Caco-2 (cell line): ENCODE results near the gene MRGPRD. TPM values are rescaled to one million over a fixed set of nuclear protein-coding genes. Genes with fewer than 3 reads are reported as not detected.
"Not testable (repeated sequence)": the region's sequence is repeated elsewhere in the genome, so short reads cannot be mapped to it uniquely, and the experiment has no call there.

ENCODE experiments used
- BruUV-seq: library from RNA; stranded (reverse); fragments of 400-500 nt; replicated peaks from 2 replicates; lab custom pipeline; 2021; lab: Mats Ljungman, UMichigan
- CTCF ChIA-PET: fragments of 300-600 bp; sonication (Branson Sonifier 250); formaldehyde crosslinking; loops from one replicate; lab custom pipeline; 2022; ENCODE audit warnings: antibody characterized with exemption; lab: Charles Lee
- POLR2A ChIA-PET: fragments of 300-600 bp; sonication (Branson Sonifier 250); formaldehyde crosslinking; loops from one replicate; lab custom pipeline; 2022; ENCODE audit warnings: antibody characterized with exemption; lab: Charles Lee
- DNase-seq, 2 experiments: peaks; one replicate each; pipeline versions ENCODE4 v3.0.0 to v3.0.0-alpha.2; 2020 to 2022
- H3K27me3 ChIP-seq: replicated peaks from 2 replicates; pipeline ENCODE4 v1.6.0; 2011; ENCODE audit warnings: low read length; ENCODE audit not compliant: control insufficient read depth, insufficient read depth
- H3K36me3 ChIP-seq: 2 replicates; pipeline ENCODE4 v1.5.1; 2011; ENCODE audit warnings: low read length; ENCODE audit not compliant: control insufficient read depth, insufficient read depth
- H3K4me1 ChIP-seq: fragments of 250-450 bp; sonication (Bioruptor Pico); 2 replicates; pipeline ENCODE4 v1.5.1; 2020; ENCODE audit warnings: mild to moderate bottlenecking
- H3K4me3 ChIP-seq: 2 replicates; pipeline ENCODE4 v1.5.1; 2011; ENCODE audit warnings: low read depth, mild to moderate bottlenecking, control low read depth, low read length
- H3K9me3 ChIP-seq: fragments of 250-450 bp; sonication (Bioruptor Pico); 2 replicates; pipeline ENCODE4 v1.5.1; 2020; ENCODE audit warnings: mild to moderate bottlenecking, moderate library complexity
- H3K27ac Mint-ChIP-seq: one replicate; pipeline ENCODE4 v1.8.0; 2022; ENCODE audit warnings: mixed read lengths; ENCODE audit not compliant: unreplicated experiment
- H3K27me3 Mint-ChIP-seq: one replicate; pipeline ENCODE4 v1.8.0; 2022; ENCODE audit warnings: mixed read lengths; ENCODE audit not compliant: insufficient read depth, unreplicated experiment
- H3K36me3 Mint-ChIP-seq: one replicate; pipeline ENCODE4 v1.8.0; 2022; ENCODE audit warnings: mild to moderate bottlenecking, mixed read lengths; ENCODE audit not compliant: insufficient read depth, unreplicated experiment
- H3K4me1 Mint-ChIP-seq: one replicate; pipeline ENCODE4 v1.8.0; 2022; ENCODE audit warnings: low read depth, mixed read lengths; ENCODE audit not compliant: unreplicated experiment
- H3K4me3 Mint-ChIP-seq: one replicate; pipeline ENCODE4 v1.8.0; 2022; ENCODE audit warnings: mild to moderate bottlenecking, moderate library complexity, mixed read lengths; ENCODE audit not compliant: unreplicated experiment
- H3K9me3 Mint-ChIP-seq: one replicate; pipeline ENCODE4 v1.8.0; 2022; ENCODE audit warnings: mixed read lengths; ENCODE audit not compliant: unreplicated experiment
- CTCF ChIP-seq, 2 experiments: fragments of 200-600 bp in 1 of 2; IDR thresholded peaks; 1 replicate in 1 of 2; 2 replicates in 1 of 2; pipeline versions ENCODE4 v1.5.1 to v1.8.0; 2011 to 2022; ENCODE audit warnings: antibody characterized with exemption in 1 of 2, control low read depth in 1 of 2, inconsistent platforms in 1 of 2, low read depth in 1 of 2, low read length in 1 of 2, mild to moderate bottlenecking in 1 of 2, moderate library complexity in 1 of 2; ENCODE audit not compliant: insufficient read depth in 1 of 2, severe bottlenecking in 1 of 2, unreplicated experiment in 1 of 2
- intact Hi-C: fragments of 100-400 bp; cut with micrococcal nuclease; formaldehyde crosslinking; loops from one replicate; pipeline ENCODE4 v1.10.0; 2022; ENCODE audit not compliant: unreplicated experiment
- total RNA-seq: library from RNA; stranded (reverse); gene quantifications from 2 replicates; pipeline ENCODE4 v1.2.3, GENCODE V29; 2022

Gene MRGPRD
- total RNA-seq, 1 experiment from 2014 or later = not detected

- Histone ChIP-seq H3K27me3 (no peaks in the 10 kb centered on the region), H3K4me1 (peaks cover 12% of the 10 kb centered on the region), H3K36me3 (no peaks in the 10 kb centered on the region), H3K9me3 (0 out of 2 replicates have a peak, but pooled peaks cover 5% of the 10 kb centered on the region), H3K4me3 (no peak overlapping the region)
- H3K36me3 Mint-ChIP-seq = no peaks in the 10 kb centered on the region
- no peak overlapping the region for H3K4me3 Mint-ChIP-seq
- CTCF ChIA-PET = no interaction called here
- POLR2A ChIA-PET = no interaction called here
- H3K27me3 Mint-ChIP-seq = no peaks in the 10 kb centered on the region
- BruUV-seq = no TSS peak
- peaks cover 23% of the 10 kb centered on the region for H3K4me1 Mint-ChIP-seq
- TF ChIP-seq CTCF (IDR thresholded peaks at IDR 0.05; ENCODE audit: insufficient read depth in 1 of 2, low read depth in 1 of 2, low read length in 1 of 2, severe bottlenecking in 1 of 2, unreplicated experiment in 1 of 2) = no peak
- DNase-seq = peak in 1 of 2 experiments; percentile 28
- intact Hi-C loops = no loop called here
- no peaks in the 10 kb centered on the region for H3K9me3 Mint-ChIP-seq
- no peak overlapping the region for H3K27ac Mint-ChIP-seq
Measured at GRCh38 chr11:68976563-68976962, 4.2 kb downstream of the MRGPRD start.

- H3K36me3 ChIP-seq = no peaks in the 10 kb centered on the region
- no peak overlapping the region for H3K4me3 Mint-ChIP-seq
- TF ChIP-seq CTCF (IDR thresholded peaks at IDR 0.05; ENCODE audit: insufficient read depth in 1 of 2, low read depth in 1 of 2, low read length in 1 of 2, severe bottlenecking in 1 of 2, unreplicated experiment in 1 of 2) = no peak
- H3K27me3 ChIP-seq = no peaks in the 10 kb centered on the region
- H3K4me1 ChIP-seq = peaks cover 12% of the 10 kb centered on the region
- no peak overlapping the region for H3K4me3 ChIP-seq
- peaks cover 23% of the 10 kb centered on the region for H3K4me1 Mint-ChIP-seq
- DNase-seq = peak in 1 of 2 experiments; percentile 21
- POLR2A ChIA-PET = no interaction called here
- CTCF ChIA-PET = no interaction called here
- BruUV-seq = no TSS peak
- no peaks in the 10 kb centered on the region for H3K36me3 Mint-ChIP-seq
- 0 out of 2 replicates have a peak, but pooled peaks cover 5% of the 10 kb centered on the region for H3K9me3 ChIP-seq
- H3K27me3 Mint-ChIP-seq = no peaks in the 10 kb centered on the region
- H3K27ac Mint-ChIP-seq = no peak overlapping the region
- H3K9me3 Mint-ChIP-seq = no peaks in the 10 kb centered on the region
- intact Hi-C loops = no loop called here
Measured at GRCh38 chr11:68976095-68976494, 4.7 kb downstream of the MRGPRD start.

- 0 out of 2 replicates have a peak, but pooled peaks cover 5% of the 10 kb centered on the region for H3K9me3 ChIP-seq
- H3K27me3 ChIP-seq = no peaks in the 10 kb centered on the region
- POLR2A ChIA-PET = no interaction called here
- peaks cover 12% of the 10 kb centered on the region for H3K4me1 ChIP-seq
- Mint-ChIP-seq H3K9me3 (no peaks in the 10 kb centered on the region), H3K27me3 (no peaks in the 10 kb centered on the region), H3K4me3 (no peak overlapping the region), H3K36me3 (no peaks in the 10 kb centered on the region), H3K4me1 (peaks cover 23% of the 10 kb centered on the region), H3K27ac (peak overlapping the region; percentile 75)
- DNase-seq = peak; percentile 66 to 73
- no peak overlapping the region for H3K4me3 ChIP-seq
- no TSS peak for BruUV-seq
- intact Hi-C loops = loop anchor here (2.0 kb wide), 1 partner anchor 50 kb away; no protein-coding TSS in a partner anchor
- no peak for TF ChIP-seq CTCF (IDR thresholded peaks at IDR 0.05; ENCODE audit: insufficient read depth in 1 of 2, low read depth in 1 of 2, low read length in 1 of 2, severe bottlenecking in 1 of 2, unreplicated experiment in 1 of 2)
- CTCF ChIA-PET = no interaction called here
- no peaks in the 10 kb centered on the region for H3K36me3 ChIP-seq
Measured at GRCh38 chr11:68974421-68975194, 6.2 kb downstream of the MRGPRD start.

GRCh38 chr11:68973706-68974105 lies 7.1 kb downstream of the MRGPRD start:
- H3K4me3 ChIP-seq, H3K9me3 Mint-ChIP-seq, BruUV-seq, H3K36me3 ChIP-seq, POLR2A ChIA-PET, CTCF ChIA-PET, H3K27me3 Mint-ChIP-seq, H3K27me3 ChIP-seq, H3K27ac Mint-ChIP-seq, H3K9me3 ChIP-seq, H3K4me3 Mint-ChIP-seq, H3K36me3 Mint-ChIP-seq: not testable (repeated sequence)
- peaks cover 12% of the 10 kb centered on the region for H3K4me1 ChIP-seq
- intact Hi-C loops = loop anchor here (2.0 kb wide), 1 partner anchor 51 kb away; no protein-coding TSS in a partner anchor
- DNase-seq = peak in 1 of 2 experiments; percentile 5
- H3K4me1 Mint-ChIP-seq = peaks cover 23% of the 10 kb centered on the region
